ENCODE data around the gene CLCN5. TPM values are rescaled to one million over a fixed set of nuclear protein-coding genes. Genes with fewer than 3 reads are reported as not detected.
"Not testable (repeated sequence)": the region's sequence is repeated elsewhere in the genome, so short reads cannot be mapped to it uniquely, and the experiment has no call there.

CLCN5 gene
- total RNA-seq, 6 experiments from 2014 or later = 1.7 to 4.0 (median 2.4) TPM

GRCh38 chrX:50002067-50002714 lies 79.8 kb downstream of the CLCN5 start:
- Mint-ChIP-seq H3K4me3 (no peak overlapping the region), H3K27ac (no peak overlapping the region), H3K27me3 (ENCODE audit: insufficient read depth) (no peaks in the 10 kb centered on the region), H3K9me3 (no peaks in the 10 kb centered on the region), H3K4me1 (ENCODE audit: low read depth) (no peaks in the 10 kb centered on the region; the same call in 1 of the 2 replicates), H3K36me3 (ENCODE audit: low read depth) (no peaks in the 10 kb centered on the region)
- TF ChIP-seq CTCF (IDR thresholded peaks at IDR 0.05) = no peak
- DNase-seq = no peak

- Mint-ChIP-seq H3K36me3 (ENCODE audit: low read depth) (no peaks in the 10 kb centered on the region), H3K4me3 (no peak overlapping the region), H3K27me3 (ENCODE audit: insufficient read depth) (no peaks in the 10 kb centered on the region), H3K4me1 (ENCODE audit: low read depth) (no peaks in the 10 kb centered on the region), H3K27ac (no peak overlapping the region), H3K9me3 (no peaks in the 10 kb centered on the region)
- no peak for DNase-seq
- TF ChIP-seq CTCF (IDR thresholded peaks at IDR 0.05) = no peak
Observed at GRCh38 chrX:50003467-50003866, 81.1 kb downstream of the CLCN5 start.

GRCh38 chrX:50003927-50004326 lies 81.5 kb downstream of the CLCN5 start:
- no peak for DNase-seq
- H3K9me3 Mint-ChIP-seq = no peaks in the 10 kb centered on the region
- H3K27ac Mint-ChIP-seq = no peak overlapping the region
- no peaks in the 10 kb centered on the region for H3K4me1 Mint-ChIP-seq (ENCODE audit: low read depth)
- no peak for TF ChIP-seq CTCF (IDR thresholded peaks at IDR 0.05)
- no peaks in the 10 kb centered on the region for H3K27me3 Mint-ChIP-seq (ENCODE audit: insufficient read depth)
- no peak overlapping the region for H3K4me3 Mint-ChIP-seq
- no peaks in the 10 kb centered on the region for H3K36me3 Mint-ChIP-seq (ENCODE audit: low read depth)

- H3K27me3 Mint-ChIP-seq (ENCODE audit: insufficient read depth); H3K36me3 Mint-ChIP-seq (ENCODE audit: low read depth); DNase-seq; H3K4me3 Mint-ChIP-seq; H3K4me1 Mint-ChIP-seq (ENCODE audit: low read depth); H3K27ac Mint-ChIP-seq; H3K9me3 Mint-ChIP-seq: not testable (repeated sequence)
Observed at GRCh38 chrX:50025591-50025990, 103.2 kb downstream of the CLCN5 start.

GRCh38 chrX:50035126-50035525 lies 112.7 kb downstream of the CLCN5 start:
- no peak for TF ChIP-seq CTCF (IDR thresholded peaks at IDR 0.05)
- H3K4me3 Mint-ChIP-seq = no peak overlapping the region
- H3K27me3 Mint-ChIP-seq (ENCODE audit: insufficient read depth) = no peaks in the 10 kb centered on the region; the same call in 1 of the 2 replicates
- no peaks in the 10 kb centered on the region for H3K4me1 Mint-ChIP-seq (ENCODE audit: low read depth)
- H3K9me3 Mint-ChIP-seq = no peaks in the 10 kb centered on the region
- H3K27ac Mint-ChIP-seq = no peak overlapping the region
- no peak for DNase-seq
- no peaks in the 10 kb centered on the region for H3K36me3 Mint-ChIP-seq (ENCODE audit: low read depth)

GRCh38 chrX:50036426-50036825 lies 114.0 kb downstream of the CLCN5 start:
- no peak for DNase-seq
- no peaks in the 10 kb centered on the region; the same call in 1 of the 2 replicates for H3K27me3 Mint-ChIP-seq (ENCODE audit: insufficient read depth)
- H3K9me3 Mint-ChIP-seq = no peaks in the 10 kb centered on the region
- TF ChIP-seq CTCF (IDR thresholded peaks at IDR 0.05) = no peak
- H3K36me3 Mint-ChIP-seq (ENCODE audit: low read depth) = no peaks in the 10 kb centered on the region
- H3K4me1 Mint-ChIP-seq (ENCODE audit: low read depth) = no peaks in the 10 kb centered on the region
- no peak overlapping the region for H3K4me3 Mint-ChIP-seq
- no peak overlapping the region for H3K27ac Mint-ChIP-seq

All from HFFc6 (cell line).